ENCODE measurements around the gene SMAP2. TPM values are rescaled to one million over a fixed set of nuclear protein-coding genes. Genes with fewer than 3 reads are reported as not detected.

Gene SMAP2
- total RNA-seq, 3 donors from 2014 or later (not counting 1 experiment from before 2014, with no cell fraction given), result 95.0 to 136 (median 127) TPM

DNA sequence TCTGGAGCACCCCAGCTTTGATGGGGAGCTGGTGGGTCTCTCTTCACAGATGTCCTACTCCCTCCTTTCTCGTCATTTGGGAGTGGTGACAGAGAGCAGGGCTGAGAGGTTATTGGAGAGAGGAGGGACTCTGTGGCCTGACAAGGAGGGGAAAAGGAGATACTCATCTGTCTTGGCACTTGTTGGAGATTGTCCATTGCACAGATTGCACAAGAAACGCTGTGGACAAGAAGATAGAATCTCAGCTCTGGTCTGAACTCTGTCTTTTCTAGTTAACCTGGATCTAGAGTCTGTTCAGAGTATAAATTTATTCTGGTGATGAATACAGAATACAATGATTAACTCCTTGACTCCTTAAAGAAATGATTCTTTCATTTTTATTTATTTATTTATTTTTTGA lies 22.4 kb upstream of the SMAP2 start:
- H3K9me3 ChIP-seq (ENCODE audit: control insufficient read depth, insufficient read depth, low read length), result no peaks in the 10 kb centered on the region
- Mint-ChIP-seq H3K27me3 (ENCODE audit: low read depth in 2 of 2) (no peaks in the 10 kb centered on the region), H3K9me3 (no peaks in the 10 kb centered on the region), H3K27ac (no peak overlapping the region), H3K36me3 (no peaks in the 10 kb centered on the region), H3K4me1 (no peaks in the 10 kb centered on the region), H3K4me3 (no peak overlapping the region)
- DNase-seq (no peak), ATAC-seq (no peak)
- no peaks in the 10 kb centered on the region for H3K36me3 ChIP-seq (ENCODE audit: control insufficient read depth, insufficient read depth, low read length)
- H3K27ac ChIP-seq (ENCODE audit: low read length), result no peak overlapping the region
- TF ChIP-seq, protein P1, sequence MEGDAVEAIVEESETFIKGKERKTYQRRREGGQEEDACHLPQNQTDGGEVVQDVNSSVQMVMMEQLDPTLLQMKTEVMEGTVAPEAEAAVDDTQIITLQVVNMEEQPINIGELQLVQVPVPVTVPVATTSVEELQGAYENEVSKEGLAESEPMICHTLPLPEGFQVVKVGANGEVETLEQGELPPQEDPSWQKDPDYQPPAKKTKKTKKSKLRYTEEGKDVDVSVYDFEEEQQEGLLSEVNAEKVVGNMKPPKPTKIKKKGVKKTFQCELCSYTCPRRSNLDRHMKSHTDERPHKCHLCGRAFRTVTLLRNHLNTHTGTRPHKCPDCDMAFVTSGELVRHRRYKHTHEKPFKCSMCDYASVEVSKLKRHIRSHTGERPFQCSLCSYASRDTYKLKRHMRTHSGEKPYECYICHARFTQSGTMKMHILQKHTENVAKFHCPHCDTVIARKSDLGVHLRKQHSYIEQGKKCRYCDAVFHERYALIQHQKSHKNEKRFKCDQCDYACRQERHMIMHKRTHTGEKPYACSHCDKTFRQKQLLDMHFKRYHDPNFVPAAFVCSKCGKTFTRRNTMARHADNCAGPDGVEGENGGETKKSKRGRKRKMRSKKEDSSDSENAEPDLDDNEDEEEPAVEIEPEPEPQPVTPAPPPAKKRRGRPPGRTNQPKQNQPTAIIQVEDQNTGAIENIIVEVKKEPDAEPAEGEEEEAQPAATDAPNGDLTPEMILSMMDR (IDR thresholded peaks at IDR 0.05), result no peak
- WGBS (ENCODE audit: insufficient coverage), result 56% methylated on average over 1 of the region's 2 CpGs
- no peak overlapping the region for H3K4me3 ChIP-seq (ENCODE audit: low read length)
- intact Hi-C loops (cut with micrococcal nuclease), result no loop called here
- H3K27me3 ChIP-seq (ENCODE audit: control insufficient read depth, insufficient read depth, low read length), result no peaks in the 10 kb centered on the region
- H3K4me1 ChIP-seq (ENCODE audit: control insufficient read depth, insufficient read depth, low read length), result peaks cover 4% of the 10 kb centered on the region

DNA sequence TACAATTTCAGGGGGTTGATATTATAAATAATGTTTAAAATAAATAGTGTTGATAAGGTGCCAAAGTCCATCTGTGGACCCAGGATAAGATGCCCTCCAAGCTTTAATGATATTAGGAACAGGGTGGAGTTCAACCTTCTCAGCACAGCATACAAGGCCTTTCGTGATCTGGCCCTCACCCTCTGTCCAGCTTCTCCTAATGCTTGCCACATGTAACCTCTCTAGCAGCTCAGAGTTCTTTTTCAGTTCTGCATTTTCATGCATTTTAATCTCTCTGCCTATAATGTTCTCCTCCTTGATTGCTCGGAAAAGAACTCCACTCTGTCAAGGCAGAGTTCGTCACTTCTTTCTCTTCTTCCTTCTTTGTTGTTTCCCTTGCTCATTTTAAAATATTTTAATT lies 21.4 kb upstream of the SMAP2 start:
- TF ChIP-seq, protein P1 (IDR thresholded peaks at IDR 0.05), result no peak
- H3K4me1 ChIP-seq (ENCODE audit: control insufficient read depth, insufficient read depth, low read length), result peaks cover 4% of the 10 kb centered on the region
- H3K36me3 Mint-ChIP-seq, result no peaks in the 10 kb centered on the region
- H3K27me3 Mint-ChIP-seq (ENCODE audit: low read depth in 2 of 2), result no peaks in the 10 kb centered on the region
- no peak overlapping the region for H3K27ac Mint-ChIP-seq
- H3K9me3 ChIP-seq (ENCODE audit: control insufficient read depth, insufficient read depth, low read length), result no peaks in the 10 kb centered on the region
- 67% methylated on average over 2 of the region's 3 CpGs for WGBS (ENCODE audit: insufficient coverage)
- no peaks in the 10 kb centered on the region for H3K36me3 ChIP-seq (ENCODE audit: control insufficient read depth, insufficient read depth, low read length)
- no peak for ATAC-seq
- no peaks in the 10 kb centered on the region for H3K9me3 Mint-ChIP-seq
- no peak overlapping the region for H3K4me3 ChIP-seq (ENCODE audit: low read length)
- DNase-seq, result no peak
- intact Hi-C loops (cut with micrococcal nuclease), result no loop called here
- H3K27me3 ChIP-seq (ENCODE audit: control insufficient read depth, insufficient read depth, low read length), result no peaks in the 10 kb centered on the region
- H3K4me3 Mint-ChIP-seq, result no peak overlapping the region
- no peak overlapping the region for H3K27ac ChIP-seq (ENCODE audit: low read length)
- H3K4me1 Mint-ChIP-seq, result no peaks in the 10 kb centered on the region

DNA sequence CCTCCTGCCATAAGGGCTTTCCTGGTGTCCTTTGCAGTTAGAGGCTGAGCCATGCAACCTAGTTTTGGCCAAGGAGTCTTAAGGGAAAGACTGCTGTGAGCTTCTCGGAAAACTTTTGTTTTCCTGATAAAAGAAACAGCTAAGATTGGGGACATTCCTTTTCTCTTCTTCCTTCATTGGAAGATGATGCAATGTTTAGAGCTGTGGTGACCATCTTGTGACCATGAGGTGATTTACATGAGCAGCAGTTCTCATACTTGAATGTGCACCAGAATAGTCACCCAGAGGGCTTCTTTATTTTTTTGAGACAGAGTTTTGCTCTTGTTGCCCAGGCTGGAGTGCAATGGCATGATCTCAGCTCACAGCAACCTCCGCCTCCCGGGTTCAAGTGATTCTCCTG lies 20.4 kb upstream of the SMAP2 start:
- WGBS (ENCODE audit: insufficient coverage), result 98% methylated on average over 3 of the region's 3 CpGs
- TF ChIP-seq, protein P1 (IDR thresholded peaks at IDR 0.05), result no peak
- Histone ChIP-seq H3K4me1 (ENCODE audit: control insufficient read depth, insufficient read depth, low read length) (peaks cover 4% of the 10 kb centered on the region), H3K9me3 (ENCODE audit: control insufficient read depth, insufficient read depth, low read length) (no peaks in the 10 kb centered on the region), H3K27me3 (ENCODE audit: control insufficient read depth, insufficient read depth, low read length) (no peaks in the 10 kb centered on the region), H3K27ac (ENCODE audit: low read length) (no peak overlapping the region), H3K4me3 (ENCODE audit: low read length) (no peak overlapping the region), H3K36me3 (ENCODE audit: control insufficient read depth, insufficient read depth, low read length) (no peaks in the 10 kb centered on the region)
- H3K4me1 Mint-ChIP-seq, result no peaks in the 10 kb centered on the region
- intact Hi-C loops (cut with micrococcal nuclease), result no loop called here
- no peaks in the 10 kb centered on the region for H3K27me3 Mint-ChIP-seq (ENCODE audit: low read depth in 2 of 2)
- H3K36me3 Mint-ChIP-seq, result no peaks in the 10 kb centered on the region
- H3K27ac Mint-ChIP-seq, result no peak overlapping the region
- DNase-seq, result no peak
- no peak for ATAC-seq
- no peaks in the 10 kb centered on the region for H3K9me3 Mint-ChIP-seq
- H3K4me3 Mint-ChIP-seq, result no peak overlapping the region

DNA sequence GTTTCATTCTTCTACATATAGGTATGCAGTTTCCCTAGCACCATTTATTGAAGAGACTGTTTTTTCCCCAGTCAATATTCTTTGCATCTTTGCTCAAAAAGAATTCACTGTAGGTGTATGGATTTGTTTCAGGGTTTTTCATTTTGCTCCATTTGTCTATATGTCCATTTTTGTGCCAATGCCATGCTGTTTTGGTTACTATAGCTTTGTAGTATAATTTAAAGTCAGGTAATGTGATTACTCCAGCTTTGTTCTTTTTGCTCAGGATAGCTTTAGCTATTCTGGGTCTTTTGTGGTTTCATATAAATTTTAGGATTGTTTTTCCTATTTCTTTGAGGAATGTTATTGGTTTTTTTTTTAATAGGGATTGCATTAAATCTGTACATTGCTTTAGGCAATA lies 15.9 kb upstream of the SMAP2 start:
- peaks cover 2 to 3% of the 10 kb centered on the region in 2 donors for H3K9me3 Mint-ChIP-seq
- DNase-seq, result no peak
- Histone ChIP-seq H3K27ac (ENCODE audit: low read length) (no peak overlapping the region), H3K4me1 (ENCODE audit: control insufficient read depth, insufficient read depth, low read length) (peaks cover under 1% of the 10 kb centered on the region), H3K36me3 (ENCODE audit: control insufficient read depth, insufficient read depth, low read length) (no peaks in the 10 kb centered on the region), H3K4me3 (ENCODE audit: low read length) (no peak overlapping the region), H3K9me3 (ENCODE audit: control insufficient read depth, insufficient read depth, low read length) (no peaks in the 10 kb centered on the region), H3K27me3 (ENCODE audit: control insufficient read depth, insufficient read depth, low read length) (no peaks in the 10 kb centered on the region)
- intact Hi-C loops (cut with micrococcal nuclease), result no loop called here
- ATAC-seq, result no peak
- no peaks in the 10 kb centered on the region for H3K27me3 Mint-ChIP-seq (ENCODE audit: low read depth in 2 of 2)
- no peak overlapping the region for H3K4me3 Mint-ChIP-seq
- TF ChIP-seq, protein P1 (IDR thresholded peaks at IDR 0.05), result no peak
- H3K4me1 Mint-ChIP-seq, result no peaks in the 10 kb centered on the region
- H3K36me3 Mint-ChIP-seq, result peaks cover 8% of the 10 kb centered on the region
- no peak overlapping the region for H3K27ac Mint-ChIP-seq

Data from natural killer cell (primary cell).